ENCODE measurements around the gene SPOP.
A peak's percentile ranks its signal among the peaks of the same experiment; 100 is the strongest.
"Not testable (repeated sequence)": the region's sequence is repeated elsewhere in the genome, so short reads cannot be mapped to it uniquely, and the experiment has no call there.

SPOP gene

GRCh38 chr17:49677933-49678847 lies at the start of gene SPOP:
Gene SPOP (minus strand): TSS chr17:49678097. CDS start chr17:49622810, 55,287 bp downstream.
- TF ChIP-seq CTCF (IDR thresholded peaks at IDR 0.05; ENCODE audit: borderline replicate concordance, insufficient read depth, low read depth, low read length): no peak
- H3K4me3 ChIP-seq (ENCODE audit: low read depth, low read length): peak within 1 kb of the TSS; percentile 77

DNA sequence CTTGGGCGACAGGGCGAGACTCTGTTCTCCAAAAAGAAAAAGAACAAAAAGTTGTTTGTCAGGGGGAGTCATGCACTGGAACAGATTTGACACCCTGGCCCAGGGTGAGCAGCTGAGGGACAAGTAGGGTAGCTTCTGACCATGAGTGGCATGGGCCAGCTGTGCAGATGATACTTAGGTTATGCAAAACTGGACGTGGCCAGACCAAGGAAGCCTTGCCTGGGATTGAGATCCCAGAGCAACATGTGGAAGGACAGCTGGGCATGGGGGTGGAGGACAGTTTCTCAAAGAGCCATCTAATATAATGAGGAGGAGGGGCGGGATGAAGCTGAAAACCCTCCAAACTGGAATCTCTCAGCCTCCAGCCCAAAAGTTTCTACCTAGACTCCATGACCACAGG lies 49.5 kb upstream of the SPOP start:
- no peak overlapping the region for H3K4me3 ChIP-seq (ENCODE audit: low read depth, low read length)
- no peak for TF ChIP-seq CTCF (IDR thresholded peaks at IDR 0.05; ENCODE audit: borderline replicate concordance, insufficient read depth, low read depth, low read length)

DNA sequence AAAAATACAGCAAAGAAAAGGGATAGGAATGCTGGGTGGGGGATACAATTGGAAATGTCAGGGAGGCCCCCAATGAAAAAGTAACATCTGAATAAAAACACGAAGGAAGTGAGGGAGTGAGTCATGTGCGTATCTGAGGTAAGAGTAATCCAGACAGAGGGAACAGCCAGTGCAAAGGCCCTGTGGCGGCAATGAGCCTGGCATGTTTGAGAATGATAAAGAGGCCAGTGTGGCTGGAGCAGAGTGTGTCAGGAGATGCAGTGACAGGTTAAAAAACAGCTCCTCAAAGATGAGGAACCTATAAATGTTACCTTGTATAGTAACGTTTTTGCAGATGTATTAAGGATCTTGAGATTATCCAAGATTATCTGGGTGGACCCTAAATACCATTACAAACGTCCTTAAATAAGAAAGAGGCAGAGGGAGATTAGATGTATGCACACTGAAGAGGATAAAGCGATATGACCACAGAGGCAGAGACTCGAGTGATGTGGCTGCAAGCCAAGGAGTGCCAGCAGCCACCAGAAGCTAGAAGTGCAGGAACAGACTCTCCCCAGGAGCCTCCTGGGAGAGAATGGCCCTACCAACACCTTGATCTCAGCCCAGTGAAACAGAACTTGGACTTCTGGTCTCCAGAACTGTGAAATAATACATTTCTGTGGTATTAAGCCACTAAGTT lies 47.7 kb upstream of the SPOP start:
- no peak for TF ChIP-seq CTCF (IDR thresholded peaks at IDR 0.05; ENCODE audit: borderline replicate concordance, insufficient read depth, low read depth, low read length)
- H3K4me3 ChIP-seq (ENCODE audit: low read depth, low read length): no peak overlapping the region

DNA sequence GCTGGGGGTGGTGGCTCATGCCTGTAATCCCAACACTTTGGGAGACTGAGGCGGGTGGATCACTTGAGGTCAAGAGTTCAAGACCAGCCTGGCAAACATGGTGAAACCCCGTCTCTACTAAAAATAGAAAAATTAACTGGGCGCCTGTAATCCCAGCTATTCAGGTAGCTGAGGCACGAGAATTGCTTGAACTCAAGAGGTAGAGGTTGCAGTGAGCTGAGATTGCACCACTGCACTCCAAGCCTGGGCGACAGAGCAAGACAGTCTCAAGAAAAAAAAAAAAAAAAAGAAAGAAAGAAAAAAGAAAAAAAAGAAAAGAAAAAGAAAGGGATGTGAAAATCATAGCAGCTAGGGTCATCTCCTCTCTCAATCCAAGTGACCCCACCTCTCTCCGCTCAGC lies 46.7 kb upstream of the SPOP start:
- H3K4me3 ChIP-seq (ENCODE audit: low read depth, low read length): not testable (repeated sequence)

DNA sequence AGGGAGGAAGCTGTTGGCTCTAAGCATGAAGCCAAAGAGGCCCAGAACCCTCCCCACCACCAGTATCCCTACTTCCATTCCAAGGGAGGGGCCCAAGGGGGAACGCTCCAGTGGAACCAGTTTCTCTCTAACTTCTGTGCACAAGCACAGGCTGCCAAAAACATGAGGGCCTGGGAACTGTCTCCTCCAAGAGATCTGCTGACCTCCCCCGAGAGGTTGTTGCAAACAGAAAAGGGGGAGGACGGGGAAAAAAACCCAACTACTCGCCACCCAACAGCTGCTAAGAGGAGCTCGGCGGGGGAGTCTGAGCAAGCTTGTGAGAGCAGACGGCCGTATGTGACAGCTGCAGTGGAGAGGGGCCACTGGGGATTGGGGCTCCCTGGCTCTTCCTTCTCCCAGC lies 45.5 kb upstream of the SPOP start:
- TF ChIP-seq CTCF (IDR thresholded peaks at IDR 0.05; ENCODE audit: borderline replicate concordance, insufficient read depth, low read depth, low read length): no peak
- H3K4me3 ChIP-seq (ENCODE audit: low read depth, low read length): no peak overlapping the region

DNA sequence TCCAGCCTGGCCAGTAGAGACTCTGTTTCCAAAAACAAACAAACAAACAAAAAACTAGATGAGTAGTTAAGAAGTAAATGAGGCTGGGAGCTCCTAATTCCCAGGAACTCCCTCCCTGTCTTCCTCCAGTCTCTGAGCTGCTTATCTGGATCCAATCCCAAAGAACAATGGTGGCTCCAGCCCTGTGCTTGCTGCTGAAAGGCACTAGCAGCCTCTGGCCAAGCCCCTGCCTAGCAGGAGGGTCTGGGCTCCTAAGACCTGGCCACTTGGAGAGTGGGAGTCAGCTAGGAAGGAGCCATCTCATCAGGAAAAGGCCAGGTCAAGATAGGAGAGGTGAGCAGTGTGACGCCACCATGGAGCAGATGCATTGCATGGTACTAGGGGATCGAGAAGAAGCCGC lies 44.2 kb upstream of the SPOP start:
- H3K4me3 ChIP-seq (ENCODE audit: low read depth, low read length): no peak overlapping the region
- no peak for TF ChIP-seq CTCF (IDR thresholded peaks at IDR 0.05; ENCODE audit: borderline replicate concordance, insufficient read depth, low read depth, low read length)

DNA sequence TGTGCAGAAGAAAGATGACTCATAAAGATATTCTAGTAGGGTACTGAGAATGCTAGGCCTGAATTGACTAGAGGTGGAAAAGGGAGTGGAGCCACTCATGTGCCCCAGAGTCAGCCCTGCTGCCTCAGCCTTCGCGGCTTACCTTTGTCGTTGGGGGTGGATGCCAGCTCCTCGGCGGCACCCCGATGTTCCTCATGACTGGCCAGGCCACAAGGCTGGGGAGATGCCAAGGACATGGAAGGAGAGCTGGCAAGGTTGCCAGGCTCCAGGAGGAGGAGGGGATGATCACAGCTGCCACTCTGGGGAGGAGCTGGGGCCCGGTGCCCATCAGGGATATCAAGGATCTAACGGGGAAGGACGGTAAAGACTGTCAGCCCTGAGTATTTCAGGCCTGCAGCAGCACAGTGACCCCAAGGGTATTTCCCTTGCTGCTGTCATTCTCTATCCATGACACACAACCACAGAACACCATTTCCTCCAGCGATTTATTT lies 39.5 kb upstream of the SPOP start:
- no peak overlapping the region for H3K4me3 ChIP-seq (ENCODE audit: low read depth, low read length)
- no peak for TF ChIP-seq CTCF (IDR thresholded peaks at IDR 0.05; ENCODE audit: borderline replicate concordance, insufficient read depth, low read depth, low read length)

Data from GM12875 (cell line).